GM10266 (cell line): ENCODE measurements around the gene RHOXF1.
"Not testable (repeated sequence)": the region's sequence is repeated elsewhere in the genome, so short reads cannot be mapped to it uniquely, and the experiment has no call there.

Experiments
- DNase-seq: peaks from one replicate; pipeline ENCODE4 v3.0.0; 2012; ENCODE audit errors: extremely low spot score
- CTCF ChIP-seq: IDR thresholded peaks from 2 replicates; pipeline ENCODE4 v1.5.1; 2012; ENCODE audit warnings: mild to moderate bottlenecking, low read depth; ENCODE audit not compliant: control insufficient read depth, insufficient read depth; ENCODE audit errors: missing control alignments

The RHOXF1 gene

GRCh38 chrX:120090208-120090607 lies 25.5 kb downstream of the RHOXF1 start:
- no peak for TF ChIP-seq CTCF
- no peak for DNase-seq

GRCh38 chrX:120087289-120088017 lies 28.3 kb downstream of the RHOXF1 start:
- TF ChIP-seq CTCF: no peak
- DNase-seq: no peak

GRCh38 chrX:120085553-120086185 lies 30.0 kb downstream of the RHOXF1 start:
- not testable (repeated sequence) for DNase-seq

GRCh38 chrX:120077590-120077989 lies 38.1 kb downstream of the RHOXF1 start, which contains the start of gene RHOXF2B:
RHOXF2B (minus strand) TSS chrX:120077690; CDS start chrX:120077552, 138 bp downstream.
- not testable (repeated sequence) for DNase-seq

- not testable (repeated sequence) for DNase-seq
Measured at GRCh38 chrX:120066169-120066568, 49.5 kb downstream of the RHOXF1 start.
